Medulla oblongata (tissue), 1 donor: ENCODE measurements around the gene ADAMTS4.

Experiments used
- DNase-seq: peaks from one replicate; pipeline ENCODE4 v3.0.0-alpha.2; 2015; ENCODE audit errors: extremely low spot score

ADAMTS4 gene

DNA sequence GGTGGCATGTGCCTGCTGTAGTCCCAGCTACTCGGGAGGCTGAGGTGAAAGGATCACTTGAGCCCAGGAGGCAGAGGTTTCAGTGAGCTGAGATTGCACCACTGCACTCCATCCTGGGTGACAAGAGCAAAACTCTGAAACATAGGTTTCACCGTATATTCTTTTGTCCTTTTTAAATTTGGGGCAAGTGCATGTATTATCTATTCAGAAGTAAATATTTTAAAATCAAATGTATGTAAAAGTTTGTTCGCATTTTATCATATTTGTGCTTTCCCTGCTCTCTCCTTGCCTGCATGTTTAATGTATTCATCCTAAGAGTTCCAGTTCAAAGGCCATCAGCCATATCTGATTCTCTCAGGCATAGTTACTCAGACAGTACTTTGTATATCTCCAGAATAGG is 53.0 kb downstream of the ADAMTS4 start:
- DNase-seq, result no peak

DNA sequence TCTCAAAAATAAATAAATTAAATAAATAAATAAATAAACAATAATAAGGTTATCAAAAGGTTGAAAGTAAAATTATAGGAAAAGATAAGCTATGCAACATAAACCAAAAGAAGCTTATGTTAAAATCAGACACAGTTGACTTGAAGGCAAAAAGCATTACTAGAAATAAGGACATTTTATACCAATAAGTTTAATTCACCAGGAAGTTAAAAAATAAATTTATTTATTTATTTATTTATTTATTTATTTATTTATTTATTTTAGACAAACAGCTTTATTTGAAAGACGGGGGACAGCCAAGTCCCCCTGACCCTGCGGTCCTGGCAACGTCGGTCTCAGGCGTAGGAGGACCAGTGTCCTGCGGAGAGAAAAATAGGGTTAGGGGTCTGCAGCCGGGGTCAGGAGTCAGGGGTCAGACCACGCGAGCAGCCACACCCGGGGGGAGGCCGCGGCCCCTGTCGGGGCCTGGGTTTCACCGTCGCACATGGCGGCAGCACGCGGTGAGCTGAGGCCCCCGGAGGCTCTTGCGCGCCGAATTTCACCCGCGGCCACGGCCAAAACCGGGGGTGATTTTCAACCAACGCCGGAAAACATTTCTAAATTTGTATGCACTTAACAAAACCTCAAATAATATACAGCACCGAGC is 58.0 kb downstream of the ADAMTS4 start:
- DNase-seq, result no peak

DNA sequence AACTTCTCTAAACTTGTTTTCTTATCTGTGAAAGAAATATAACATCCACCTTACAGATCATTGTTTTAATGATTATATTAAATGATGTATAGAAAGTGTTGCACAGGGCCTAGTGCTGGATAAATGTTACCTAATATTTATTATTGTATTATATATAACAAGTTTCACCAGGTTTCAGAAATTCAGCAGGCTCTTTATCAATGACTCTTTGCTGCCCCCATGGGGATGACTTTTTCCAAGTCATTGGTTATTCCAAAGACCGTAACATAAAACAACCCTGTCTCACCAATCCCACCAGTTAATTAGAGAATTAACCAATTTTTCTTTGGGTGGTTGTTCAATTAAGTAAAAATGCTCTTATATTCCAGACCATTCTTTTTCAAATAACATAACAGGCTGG is 59.1 kb downstream of the ADAMTS4 start:
- peak; percentile 62 for DNase-seq

DNA sequence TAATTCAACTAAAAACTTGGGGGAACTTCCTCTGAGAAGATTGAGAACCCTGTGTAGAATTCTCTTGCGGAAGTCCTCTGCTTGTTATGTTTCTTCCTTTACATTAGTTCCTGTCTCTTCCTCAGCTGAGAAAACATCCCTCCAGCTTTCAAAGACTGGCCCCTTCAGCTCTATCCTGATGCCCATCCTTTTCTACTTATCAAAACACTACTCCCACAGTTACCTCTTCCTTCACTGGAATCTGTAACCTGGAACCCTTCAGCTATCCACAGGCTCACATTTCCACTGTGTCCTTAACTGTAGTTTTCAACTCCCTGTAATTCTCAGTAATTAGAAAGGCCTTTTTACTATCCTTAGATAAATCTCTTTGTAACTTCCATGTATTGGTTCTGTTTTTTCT is 60.4 kb downstream of the ADAMTS4 start:
- DNase-seq, result no peak

DNA sequence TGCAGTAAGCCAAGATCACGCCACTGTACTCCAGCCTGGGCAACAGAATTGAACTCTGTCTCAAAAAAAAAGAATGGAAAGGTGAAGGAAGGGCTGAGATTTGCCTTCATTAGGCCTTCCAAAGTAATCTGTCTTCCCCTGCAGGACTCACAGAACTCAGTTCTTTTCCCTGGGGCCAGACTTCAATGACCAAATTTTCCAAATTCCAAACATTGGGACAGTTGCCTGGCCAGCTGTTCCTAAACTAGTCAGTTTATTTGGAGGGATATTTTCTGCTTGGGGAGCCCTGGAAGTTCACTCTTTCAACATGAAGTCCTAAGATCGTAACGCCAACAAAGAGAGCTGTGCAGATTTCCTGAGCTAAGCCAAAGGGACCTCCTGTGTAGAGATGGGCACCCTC is 61.0 kb downstream of the ADAMTS4 start:
- DNase-seq, result no peak
